PFSK-1 (cell line): ENCODE measurements around the gene BCR.

Experiments used
- POLR2AphosphoS5 ChIP-seq: IDR thresholded peaks from 2 replicates; pipeline ENCODE4 v1.6.1; 2012; ENCODE audit warnings: low read depth, mild to moderate bottlenecking, control low read depth, low read length, moderate library complexity
- TAF1 ChIP-seq: IDR thresholded peaks from 2 replicates; pipeline ENCODE4 v1.6.1; 2012; ENCODE audit warnings: low read length, control low read depth, borderline replicate concordance; ENCODE audit not compliant: insufficient read depth
- TF ChIP-seq, protein P1 (sequence below), 2 experiments: IDR thresholded peaks; 2 replicates each; pipeline versions ENCODE4 v1.6.1 to v1.8.0; 2011 to 2012; ENCODE audit warnings: low read depth in 2 of 2, low read length in 2 of 2, control low read depth in 1 of 2, inconsistent platforms in 1 of 2, mild to moderate bottlenecking in 1 of 2, moderate library complexity in 1 of 2; ENCODE audit not compliant: insufficient read depth in 1 of 2

DNA sequence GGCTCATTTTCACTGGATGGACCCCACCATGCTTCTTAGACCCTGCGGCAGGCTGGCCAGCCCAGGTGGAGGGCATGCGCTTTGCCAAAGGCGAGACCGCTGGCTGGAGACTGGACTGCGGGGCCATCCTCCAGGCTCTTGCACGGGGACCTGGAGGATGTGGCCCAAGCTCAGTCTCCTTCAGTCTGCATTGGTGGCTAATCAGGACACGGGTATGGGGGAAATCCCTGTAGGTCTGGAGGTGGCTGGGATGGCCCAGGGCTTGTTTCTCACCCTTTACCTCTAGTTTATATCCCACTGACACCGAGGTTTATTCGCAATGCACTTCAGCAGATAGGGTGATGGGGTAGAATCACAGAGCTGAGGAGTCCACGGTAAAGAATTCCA is 45.0 kb downstream of the BCR start:
- TF ChIP-seq POLR2AphosphoS5 (no peak), TAF1 (no peak)
- TF ChIP-seq, protein P1, sequence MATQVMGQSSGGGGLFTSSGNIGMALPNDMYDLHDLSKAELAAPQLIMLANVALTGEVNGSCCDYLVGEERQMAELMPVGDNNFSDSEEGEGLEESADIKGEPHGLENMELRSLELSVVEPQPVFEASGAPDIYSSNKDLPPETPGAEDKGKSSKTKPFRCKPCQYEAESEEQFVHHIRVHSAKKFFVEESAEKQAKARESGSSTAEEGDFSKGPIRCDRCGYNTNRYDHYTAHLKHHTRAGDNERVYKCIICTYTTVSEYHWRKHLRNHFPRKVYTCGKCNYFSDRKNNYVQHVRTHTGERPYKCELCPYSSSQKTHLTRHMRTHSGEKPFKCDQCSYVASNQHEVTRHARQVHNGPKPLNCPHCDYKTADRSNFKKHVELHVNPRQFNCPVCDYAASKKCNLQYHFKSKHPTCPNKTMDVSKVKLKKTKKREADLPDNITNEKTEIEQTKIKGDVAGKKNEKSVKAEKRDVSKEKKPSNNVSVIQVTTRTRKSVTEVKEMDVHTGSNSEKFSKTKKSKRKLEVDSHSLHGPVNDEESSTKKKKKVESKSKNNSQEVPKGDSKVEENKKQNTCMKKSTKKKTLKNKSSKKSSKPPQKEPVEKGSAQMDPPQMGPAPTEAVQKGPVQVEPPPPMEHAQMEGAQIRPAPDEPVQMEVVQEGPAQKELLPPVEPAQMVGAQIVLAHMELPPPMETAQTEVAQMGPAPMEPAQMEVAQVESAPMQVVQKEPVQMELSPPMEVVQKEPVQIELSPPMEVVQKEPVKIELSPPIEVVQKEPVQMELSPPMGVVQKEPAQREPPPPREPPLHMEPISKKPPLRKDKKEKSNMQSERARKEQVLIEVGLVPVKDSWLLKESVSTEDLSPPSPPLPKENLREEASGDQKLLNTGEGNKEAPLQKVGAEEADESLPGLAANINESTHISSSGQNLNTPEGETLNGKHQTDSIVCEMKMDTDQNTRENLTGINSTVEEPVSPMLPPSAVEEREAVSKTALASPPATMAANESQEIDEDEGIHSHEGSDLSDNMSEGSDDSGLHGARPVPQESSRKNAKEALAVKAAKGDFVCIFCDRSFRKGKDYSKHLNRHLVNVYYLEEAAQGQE (IDR thresholded peaks at IDR 0.05; ENCODE audit: insufficient read depth in 1 of 2, low read depth in 2 of 2, low read length in 2 of 2), result no peak
